ENCODE data around the gene ACTG2. TPM values are rescaled to one million over a fixed set of nuclear protein-coding genes. Genes with fewer than 3 reads are reported as not detected.
"Not testable (repeated sequence)": the region's sequence is repeated elsewhere in the genome, so short reads cannot be mapped to it uniquely, and the experiment has no call there.

ACTG2 gene
- polyA plus RNA-seq, 1 donor (not counting 4 experiments of a cell fraction or from before 2014, with no cell fraction given): not detected

DNA sequence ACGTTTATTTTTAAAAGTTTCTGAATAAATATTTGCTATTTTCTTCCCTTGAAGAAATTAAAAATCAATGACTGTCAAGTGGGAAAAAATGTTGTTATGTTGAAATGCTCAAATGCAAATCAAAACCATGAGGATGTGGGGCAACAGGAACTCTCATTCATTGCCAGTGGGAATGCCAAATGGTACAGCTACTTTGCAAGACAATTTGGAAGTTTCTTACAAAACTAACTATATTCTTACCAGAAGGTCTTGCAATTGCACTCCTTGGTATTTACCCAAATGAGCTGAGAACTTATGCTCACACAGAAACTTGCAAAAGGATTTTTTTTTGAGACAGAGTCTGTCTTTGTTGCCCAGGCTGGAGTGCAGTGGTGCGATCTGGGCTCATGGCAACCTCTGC, 7.4 kb upstream of the ACTG2 start:
- Histone ChIP-seq H3K27me3 (ENCODE audit: control insufficient read depth, extremely low read depth, insufficient read depth, low read length) (no peaks in the 10 kb centered on the region), H4K20me1 (ENCODE audit: control insufficient read depth, extremely low read depth, insufficient read depth, low read length) (no peaks in the 10 kb centered on the region), H3K79me2 (ENCODE audit: control insufficient read depth, insufficient read depth, low read length) (no peaks in the 10 kb centered on the region), H3K4me2 (ENCODE audit: control insufficient read depth, extremely low read depth, insufficient read depth, low read depth, low read length) (no peak overlapping the region), H3K4me1 (ENCODE audit: control insufficient read depth, extremely low read depth, insufficient read depth, low read length) (peaks cover 5% of the 10 kb centered on the region), H2AFZ (ENCODE audit: control insufficient read depth, low read length) (no peak overlapping the region), H3K27ac (ENCODE audit: control insufficient read depth, insufficient read depth, low read length) (no peak overlapping the region), H3K36me3 (ENCODE audit: control insufficient read depth in 2 of 2, extremely low read depth in 1 of 2, insufficient read depth in 2 of 2, low read length in 2 of 2) (no peaks in the 10 kb centered on the region), H3K9me3 (ENCODE audit: control insufficient read depth, low read depth, low read length) (no peaks in the 10 kb centered on the region), H3K4me3 (ENCODE audit: control insufficient read depth in 2 of 3, extremely low read depth in 1 of 3, insufficient read depth in 2 of 3, low read depth in 1 of 3, low read length in 3 of 3) (no peak overlapping the region), H3K9ac (ENCODE audit: control insufficient read depth, extremely low read depth, insufficient read depth, low read length) (no peak overlapping the region), H3K9me1 (ENCODE audit: control insufficient read depth, extremely low read depth, insufficient read depth, low read length) (no peaks in the 10 kb centered on the region)
- FAIRE-seq (no peak), DNase-seq (ENCODE audit: low read depth, low spot score) (no peak)
- dilution Hi-C loops (cut with MboI; ENCODE audit: extremely low pct_ligation_motif_present, low sequenced_read_pairs): no loop called here
- no peak for TF ChIP-seq EZH2 (IDR thresholded peaks at IDR 0.05; ENCODE audit: low read length)
- TF ChIP-seq, protein P1, sequence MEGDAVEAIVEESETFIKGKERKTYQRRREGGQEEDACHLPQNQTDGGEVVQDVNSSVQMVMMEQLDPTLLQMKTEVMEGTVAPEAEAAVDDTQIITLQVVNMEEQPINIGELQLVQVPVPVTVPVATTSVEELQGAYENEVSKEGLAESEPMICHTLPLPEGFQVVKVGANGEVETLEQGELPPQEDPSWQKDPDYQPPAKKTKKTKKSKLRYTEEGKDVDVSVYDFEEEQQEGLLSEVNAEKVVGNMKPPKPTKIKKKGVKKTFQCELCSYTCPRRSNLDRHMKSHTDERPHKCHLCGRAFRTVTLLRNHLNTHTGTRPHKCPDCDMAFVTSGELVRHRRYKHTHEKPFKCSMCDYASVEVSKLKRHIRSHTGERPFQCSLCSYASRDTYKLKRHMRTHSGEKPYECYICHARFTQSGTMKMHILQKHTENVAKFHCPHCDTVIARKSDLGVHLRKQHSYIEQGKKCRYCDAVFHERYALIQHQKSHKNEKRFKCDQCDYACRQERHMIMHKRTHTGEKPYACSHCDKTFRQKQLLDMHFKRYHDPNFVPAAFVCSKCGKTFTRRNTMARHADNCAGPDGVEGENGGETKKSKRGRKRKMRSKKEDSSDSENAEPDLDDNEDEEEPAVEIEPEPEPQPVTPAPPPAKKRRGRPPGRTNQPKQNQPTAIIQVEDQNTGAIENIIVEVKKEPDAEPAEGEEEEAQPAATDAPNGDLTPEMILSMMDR (optimal IDR thresholded peaks at IDR 0.05 in 1 of 3, IDR thresholded peaks at IDR 0.05 in 1 of 3, conservative IDR thresholded peaks at IDR 0.05 in 1 of 3; ENCODE audit: extremely low read depth in 1 of 3, insufficient read depth in 2 of 3, low read length in 3 of 3): no peak

DNA sequence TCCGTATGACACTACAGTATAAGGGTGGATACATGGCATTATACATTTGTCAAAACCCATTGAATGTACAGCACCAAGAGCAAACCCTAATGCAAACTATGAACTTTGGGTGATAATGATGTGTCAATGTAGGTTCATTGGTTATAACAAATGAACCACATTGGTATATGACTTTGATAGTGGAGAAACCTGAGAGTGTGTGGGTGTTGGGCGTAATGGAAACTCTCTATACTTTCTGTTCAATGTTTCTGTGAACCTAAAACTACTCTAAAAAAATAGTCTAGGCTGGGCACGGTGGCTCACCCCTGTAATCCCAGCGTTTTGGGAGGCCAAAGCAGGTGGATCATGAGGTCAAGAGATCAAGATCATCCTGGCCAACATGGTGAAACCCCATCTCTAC, 6.5 kb upstream of the ACTG2 start:
- Histone ChIP-seq H3K27ac (ENCODE audit: control insufficient read depth, insufficient read depth, low read length) (no peak overlapping the region), H3K9me1 (ENCODE audit: control insufficient read depth, extremely low read depth, insufficient read depth, low read length) (no peaks in the 10 kb centered on the region), H3K4me1 (ENCODE audit: control insufficient read depth, extremely low read depth, insufficient read depth, low read length) (peaks cover 5% of the 10 kb centered on the region), H3K4me2 (ENCODE audit: control insufficient read depth, extremely low read depth, insufficient read depth, low read depth, low read length) (no peak overlapping the region), H3K79me2 (ENCODE audit: control insufficient read depth, insufficient read depth, low read length) (no peaks in the 10 kb centered on the region), H3K9ac (ENCODE audit: control insufficient read depth, extremely low read depth, insufficient read depth, low read length) (no peak overlapping the region), H3K9me3 (ENCODE audit: control insufficient read depth, low read depth, low read length) (no peaks in the 10 kb centered on the region), H3K27me3 (ENCODE audit: control insufficient read depth, extremely low read depth, insufficient read depth, low read length) (no peaks in the 10 kb centered on the region), H4K20me1 (ENCODE audit: control insufficient read depth, extremely low read depth, insufficient read depth, low read length) (no peaks in the 10 kb centered on the region), H3K4me3 (ENCODE audit: control insufficient read depth in 2 of 3, extremely low read depth in 1 of 3, insufficient read depth in 2 of 3, low read depth in 1 of 3, low read length in 3 of 3) (no peak overlapping the region), H3K36me3 (ENCODE audit: control insufficient read depth in 2 of 2, extremely low read depth in 1 of 2, insufficient read depth in 2 of 2, low read length in 2 of 2) (no peaks in the 10 kb centered on the region), H2AFZ (ENCODE audit: control insufficient read depth, low read length) (no peak overlapping the region)
- TF ChIP-seq, protein P1 (optimal IDR thresholded peaks at IDR 0.05 in 1 of 3, IDR thresholded peaks at IDR 0.05 in 1 of 3, conservative IDR thresholded peaks at IDR 0.05 in 1 of 3; ENCODE audit: extremely low read depth in 1 of 3, insufficient read depth in 2 of 3, low read length in 3 of 3): no peak
- no peak for TF ChIP-seq EZH2 (IDR thresholded peaks at IDR 0.05; ENCODE audit: low read length)
- dilution Hi-C loops (cut with MboI; ENCODE audit: extremely low pct_ligation_motif_present, low sequenced_read_pairs): no loop called here
- DNase-seq (ENCODE audit: low read depth, low spot score): no peak
- FAIRE-seq: no peak

DNA sequence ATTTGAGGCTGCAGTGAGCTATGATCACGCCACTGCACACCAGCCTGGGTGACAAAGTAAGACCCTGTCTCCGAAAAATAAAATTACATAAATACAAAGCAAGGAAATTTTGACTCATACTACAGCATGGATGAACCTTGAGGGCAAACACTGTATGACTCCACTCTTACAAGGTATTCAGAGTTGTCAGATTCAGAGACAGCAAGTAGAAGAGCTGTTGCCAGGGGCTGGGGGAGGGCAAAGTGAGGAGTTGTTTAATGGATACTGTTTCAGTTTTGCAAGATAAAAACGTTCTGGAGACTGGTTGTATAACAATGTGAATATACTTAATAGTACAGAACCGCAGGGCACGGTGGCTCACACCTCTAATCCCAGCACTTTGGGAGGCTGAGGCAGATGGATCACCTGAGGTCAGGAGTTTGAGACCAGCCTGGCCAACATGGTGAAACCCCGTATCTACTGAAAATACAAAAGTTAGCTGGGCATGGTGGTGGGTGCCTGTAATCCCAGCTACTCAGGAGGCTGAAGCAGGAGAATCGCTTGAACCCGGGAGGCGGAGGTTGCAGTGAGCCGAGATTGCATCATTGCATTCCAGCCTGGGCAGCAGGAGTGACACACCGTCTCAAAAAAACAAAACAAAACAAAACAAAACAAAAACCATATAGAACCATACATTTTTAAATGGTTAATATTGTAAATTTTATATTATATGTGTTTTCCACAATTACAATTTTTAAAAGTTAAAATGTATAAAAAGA, 5.0 kb upstream of the ACTG2 start:
- H2AFZ ChIP-seq (ENCODE audit: control insufficient read depth, low read length); DNase-seq (ENCODE audit: low read depth, low spot score); H3K36me3 ChIP-seq (ENCODE audit: control insufficient read depth in 2 of 2, extremely low read depth in 1 of 2, insufficient read depth in 2 of 2, low read length in 2 of 2); H3K79me2 ChIP-seq (ENCODE audit: control insufficient read depth, insufficient read depth, low read length); H3K4me2 ChIP-seq (ENCODE audit: control insufficient read depth, extremely low read depth, insufficient read depth, low read depth, low read length); dilution Hi-C loops (cut with MboI; ENCODE audit: extremely low pct_ligation_motif_present, low sequenced_read_pairs); H3K4me1 ChIP-seq (ENCODE audit: control insufficient read depth, extremely low read depth, insufficient read depth, low read length); H3K27me3 ChIP-seq (ENCODE audit: control insufficient read depth, extremely low read depth, insufficient read depth, low read length); H3K27ac ChIP-seq (ENCODE audit: control insufficient read depth, insufficient read depth, low read length); H3K4me3 ChIP-seq (ENCODE audit: control insufficient read depth in 2 of 3, extremely low read depth in 1 of 3, insufficient read depth in 2 of 3, low read depth in 1 of 3, low read length in 3 of 3); H4K20me1 ChIP-seq (ENCODE audit: control insufficient read depth, extremely low read depth, insufficient read depth, low read length); H3K9me3 ChIP-seq (ENCODE audit: control insufficient read depth, low read depth, low read length); FAIRE-seq; H3K9ac ChIP-seq (ENCODE audit: control insufficient read depth, extremely low read depth, insufficient read depth, low read length); H3K9me1 ChIP-seq (ENCODE audit: control insufficient read depth, extremely low read depth, insufficient read depth, low read length): not testable (repeated sequence)

Measured in keratinocyte (primary cell).